ENCODE data around the gene GLT8D1.

GLT8D1 gene

GRCh38 chr3:52705688-52706686, at the start of gene GLT8D1, which contains the start of gene SPCS1:
Gene GLT8D1 (minus strand): TSS chr3:52705791. CDS start chr3:52700460, 5,331 bp downstream.
Gene SPCS1 (plus strand): TSS chr3:52706106. CDS start chr3:52706247, 141 bp downstream.
- TF ChIP-seq, protein P1, sequence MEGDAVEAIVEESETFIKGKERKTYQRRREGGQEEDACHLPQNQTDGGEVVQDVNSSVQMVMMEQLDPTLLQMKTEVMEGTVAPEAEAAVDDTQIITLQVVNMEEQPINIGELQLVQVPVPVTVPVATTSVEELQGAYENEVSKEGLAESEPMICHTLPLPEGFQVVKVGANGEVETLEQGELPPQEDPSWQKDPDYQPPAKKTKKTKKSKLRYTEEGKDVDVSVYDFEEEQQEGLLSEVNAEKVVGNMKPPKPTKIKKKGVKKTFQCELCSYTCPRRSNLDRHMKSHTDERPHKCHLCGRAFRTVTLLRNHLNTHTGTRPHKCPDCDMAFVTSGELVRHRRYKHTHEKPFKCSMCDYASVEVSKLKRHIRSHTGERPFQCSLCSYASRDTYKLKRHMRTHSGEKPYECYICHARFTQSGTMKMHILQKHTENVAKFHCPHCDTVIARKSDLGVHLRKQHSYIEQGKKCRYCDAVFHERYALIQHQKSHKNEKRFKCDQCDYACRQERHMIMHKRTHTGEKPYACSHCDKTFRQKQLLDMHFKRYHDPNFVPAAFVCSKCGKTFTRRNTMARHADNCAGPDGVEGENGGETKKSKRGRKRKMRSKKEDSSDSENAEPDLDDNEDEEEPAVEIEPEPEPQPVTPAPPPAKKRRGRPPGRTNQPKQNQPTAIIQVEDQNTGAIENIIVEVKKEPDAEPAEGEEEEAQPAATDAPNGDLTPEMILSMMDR (IDR thresholded peaks at IDR 0.05; ENCODE audit: low read depth, low read length, missing control alignments): no peak
- in situ Hi-C loops (cut with HindIII; ENCODE audit: low sequenced_read_pairs): no loop called here
- DNase-seq (ENCODE audit: low read depth): peak; percentile 59
- peak within 1 kb of the TSS; percentile 65 for H3K4me3 ChIP-seq (ENCODE audit: low read depth, low read length)

DNA sequence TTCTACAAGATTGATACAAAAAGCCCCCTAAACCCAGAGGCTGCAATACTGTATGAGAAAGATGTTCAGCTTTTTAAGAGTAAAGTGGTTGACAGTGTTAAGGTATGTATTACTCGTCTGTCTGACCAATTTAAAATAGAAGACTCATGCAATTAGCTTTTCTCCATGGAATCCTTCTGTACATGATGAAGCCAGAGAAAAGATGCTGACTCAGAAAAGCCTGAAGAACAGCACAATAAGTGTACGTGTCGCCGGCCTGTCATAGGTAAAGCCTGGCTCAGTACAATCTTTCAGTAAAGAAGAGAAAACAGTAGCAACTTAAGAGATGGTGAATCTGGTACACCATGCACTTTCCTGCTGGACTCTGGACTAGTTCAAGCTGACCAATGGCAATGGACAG, 48.8 kb upstream of the GLT8D1 start:
- no peak for DNase-seq (ENCODE audit: low read depth)
- in situ Hi-C loops (cut with HindIII; ENCODE audit: low sequenced_read_pairs): no loop called here
- TF ChIP-seq, protein P1 (IDR thresholded peaks at IDR 0.05; ENCODE audit: low read depth, low read length, missing control alignments): no peak
- no peak overlapping the region for H3K4me3 ChIP-seq (ENCODE audit: low read depth, low read length)

- H3K4me3 ChIP-seq (ENCODE audit: low read depth, low read length): no peak overlapping the region
- in situ Hi-C loops (cut with HindIII; ENCODE audit: low sequenced_read_pairs): no loop called here
- TF ChIP-seq, protein P1 (IDR thresholded peaks at IDR 0.05; ENCODE audit: low read depth, low read length, missing control alignments): no peak
- DNase-seq (ENCODE audit: low read depth): no peak
These were observed 46.6 kb upstream of the GLT8D1 start for GRCh38 chr3:52752045-52752660.

DNA sequence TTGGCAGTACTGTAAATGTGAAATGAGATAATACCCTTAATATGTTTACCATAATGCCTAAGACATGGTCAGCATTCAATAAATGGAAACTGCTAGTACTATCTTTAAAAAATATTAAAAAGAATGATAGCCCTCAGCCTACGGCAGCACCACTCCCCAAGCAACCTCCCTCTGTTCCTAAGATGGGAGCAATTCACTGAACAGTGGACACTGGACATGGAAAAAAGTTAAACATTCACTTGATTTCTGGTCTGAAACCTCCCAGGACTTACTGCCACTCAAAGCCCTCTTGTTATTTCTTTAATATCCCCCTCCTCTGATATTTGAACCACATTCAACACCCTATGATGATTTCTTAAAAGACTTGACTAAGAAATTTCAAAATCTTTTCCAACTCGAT, 38.1 kb upstream of the GLT8D1 start:
- TF ChIP-seq, protein P1 (IDR thresholded peaks at IDR 0.05; ENCODE audit: low read depth, low read length, missing control alignments): no peak
- DNase-seq (ENCODE audit: low read depth): no peak
- H3K4me3 ChIP-seq (ENCODE audit: low read depth, low read length): no peak overlapping the region
- in situ Hi-C loops (cut with HindIII; ENCODE audit: low sequenced_read_pairs): no loop called here

DNA sequence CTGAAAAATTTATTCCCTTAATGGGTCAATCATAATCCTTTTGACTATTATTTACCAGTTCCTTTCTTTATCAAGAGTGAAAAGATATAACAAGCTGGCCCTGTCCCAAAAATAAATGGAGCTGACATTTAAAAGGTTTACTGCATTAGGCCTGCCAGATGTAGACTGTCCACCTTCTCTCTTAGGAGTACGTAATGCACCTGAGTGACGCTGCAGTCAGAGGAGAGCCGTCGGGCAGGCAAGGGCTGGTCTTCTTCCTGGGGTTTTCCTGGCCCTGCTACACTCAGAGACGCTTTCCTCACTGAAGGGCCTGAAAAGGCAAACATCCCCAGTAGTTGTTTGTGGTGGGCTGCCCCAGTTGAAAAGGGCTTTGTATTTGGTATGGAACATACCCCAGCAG, 37.6 kb upstream of the GLT8D1 start:
- in situ Hi-C loops (cut with HindIII; ENCODE audit: low sequenced_read_pairs): no loop called here
- H3K4me3 ChIP-seq (ENCODE audit: low read depth, low read length): no peak overlapping the region
- no peak for DNase-seq (ENCODE audit: low read depth)
- TF ChIP-seq, protein P1 (IDR thresholded peaks at IDR 0.05; ENCODE audit: low read depth, low read length, missing control alignments): no peak

GRCh38 chr3:52742418-52743041, 36.9 kb upstream of the GLT8D1 start:
- H3K4me3 ChIP-seq (ENCODE audit: low read depth, low read length): no peak overlapping the region
- TF ChIP-seq, protein P1 (IDR thresholded peaks at IDR 0.05; ENCODE audit: low read depth, low read length, missing control alignments): peak; percentile 58
- in situ Hi-C loops (cut with HindIII; ENCODE audit: low sequenced_read_pairs): no loop called here
- peak; percentile 3 for DNase-seq (ENCODE audit: low read depth)
